GM18507 (cell line): ENCODE results near the gene TCF25.

Source experiments
- DNase-seq: peaks from one replicate; pipeline ENCODE4 v3.0.0; 2011; ENCODE audit warnings: low read depth; ENCODE audit not compliant: insufficient read length; ENCODE audit errors: extremely low spot score
- FAIRE-seq: peaks from 2 replicates; lab custom pipeline; 2011; peaks lifted over from hg19 to GRCh38; lab: Jason Lieb, UNC

TCF25 gene

GRCh38 chr16:89899879-89900481 is 26.6 kb downstream of the TCF25 start:
- FAIRE-seq, result no peak
- no peak for DNase-seq

- FAIRE-seq, result no peak
Measured at GRCh38 chr16:89900885-89901284, 27.5 kb downstream of the TCF25 start.

GRCh38 chr16:89902980-89903379 is 29.6 kb downstream of the TCF25 start:
- no peak for DNase-seq
- no peak for FAIRE-seq

More at GRCh38 chr16:89900885-89901284, 27.5 kb downstream of the TCF25 start:
- no peak for DNase-seq

GRCh38 chr16:89903908-89904515 is 30.6 kb downstream of the TCF25 start:
- no peak for DNase-seq
- FAIRE-seq, result no peak

- no peak for DNase-seq
- no peak for FAIRE-seq
Measured at GRCh38 chr16:89904606-89905510, 31.5 kb downstream of the TCF25 start.

- FAIRE-seq (no peak), DNase-seq (no peak)
Measured at GRCh38 chr16:89905511-89906139, 32.2 kb downstream of the TCF25 start.

- FAIRE-seq, result no peak
- no peak for DNase-seq
Measured at GRCh38 chr16:89906140-89907025, 33.0 kb downstream of the TCF25 start.

GRCh38 chr16:89907055-89907814 is 33.8 kb downstream of the TCF25 start:
- no peak for FAIRE-seq
- no peak for DNase-seq

- no peak for FAIRE-seq
- no peak for DNase-seq
Measured at GRCh38 chr16:89908236-89908635, 34.8 kb downstream of the TCF25 start.

GRCh38 chr16:89909777-89910716 is 36.7 kb downstream of the TCF25 start:
- DNase-seq (peak; percentile 52), FAIRE-seq (peak; percentile 76)

- FAIRE-seq (no peak), DNase-seq (no peak)
Measured at GRCh38 chr16:89910717-89911354, 37.4 kb downstream of the TCF25 start.

GRCh38 chr16:89911375-89911774 is 38.0 kb downstream of the TCF25 start:
- DNase-seq (no peak), FAIRE-seq (no peak)

- FAIRE-seq (no peak), DNase-seq (no peak)
Measured at GRCh38 chr16:89912143-89912542, 38.8 kb downstream of the TCF25 start.

- FAIRE-seq, result no peak
- DNase-seq, result no peak
Measured at GRCh38 chr16:89912627-89913026, 39.2 kb downstream of the TCF25 start.

GRCh38 chr16:89913408-89914387 is 40.3 kb downstream of the TCF25 start:
- no peak for DNase-seq
- FAIRE-seq, result no peak
